ENCODE data around the gene ALPK3.

The ALPK3 gene

DNA sequence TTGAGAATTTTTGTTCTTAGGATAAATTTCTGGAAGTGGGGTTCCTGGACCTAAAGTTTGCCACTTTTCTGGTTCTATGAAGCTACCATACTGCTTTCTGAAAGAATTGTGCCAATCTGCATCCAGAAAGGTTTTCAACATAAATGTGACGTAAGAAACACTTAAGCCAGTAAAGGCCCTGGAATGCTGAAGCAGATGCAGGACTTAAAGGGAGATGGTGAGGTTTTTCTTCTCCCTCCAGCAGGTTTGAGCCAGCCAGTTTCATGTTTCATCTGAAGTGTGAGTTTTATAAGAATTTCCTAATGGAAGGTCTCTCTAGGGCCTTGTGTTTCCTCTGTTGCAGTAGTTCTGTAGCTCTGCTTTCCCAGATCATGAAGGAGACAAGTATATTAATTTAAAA, 35.7 kb upstream of the ALPK3 start:
- H3K4me3 ChIP-seq (ENCODE audit: low read depth, low read length) = no peak overlapping the region
- TF ChIP-seq, protein P1, sequence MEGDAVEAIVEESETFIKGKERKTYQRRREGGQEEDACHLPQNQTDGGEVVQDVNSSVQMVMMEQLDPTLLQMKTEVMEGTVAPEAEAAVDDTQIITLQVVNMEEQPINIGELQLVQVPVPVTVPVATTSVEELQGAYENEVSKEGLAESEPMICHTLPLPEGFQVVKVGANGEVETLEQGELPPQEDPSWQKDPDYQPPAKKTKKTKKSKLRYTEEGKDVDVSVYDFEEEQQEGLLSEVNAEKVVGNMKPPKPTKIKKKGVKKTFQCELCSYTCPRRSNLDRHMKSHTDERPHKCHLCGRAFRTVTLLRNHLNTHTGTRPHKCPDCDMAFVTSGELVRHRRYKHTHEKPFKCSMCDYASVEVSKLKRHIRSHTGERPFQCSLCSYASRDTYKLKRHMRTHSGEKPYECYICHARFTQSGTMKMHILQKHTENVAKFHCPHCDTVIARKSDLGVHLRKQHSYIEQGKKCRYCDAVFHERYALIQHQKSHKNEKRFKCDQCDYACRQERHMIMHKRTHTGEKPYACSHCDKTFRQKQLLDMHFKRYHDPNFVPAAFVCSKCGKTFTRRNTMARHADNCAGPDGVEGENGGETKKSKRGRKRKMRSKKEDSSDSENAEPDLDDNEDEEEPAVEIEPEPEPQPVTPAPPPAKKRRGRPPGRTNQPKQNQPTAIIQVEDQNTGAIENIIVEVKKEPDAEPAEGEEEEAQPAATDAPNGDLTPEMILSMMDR (conservative IDR thresholded peaks at IDR 0.05; ENCODE audit: low read depth, low read length) = no peak
- DNase-seq (ENCODE audit: low read depth) = peak; percentile 43

DNA sequence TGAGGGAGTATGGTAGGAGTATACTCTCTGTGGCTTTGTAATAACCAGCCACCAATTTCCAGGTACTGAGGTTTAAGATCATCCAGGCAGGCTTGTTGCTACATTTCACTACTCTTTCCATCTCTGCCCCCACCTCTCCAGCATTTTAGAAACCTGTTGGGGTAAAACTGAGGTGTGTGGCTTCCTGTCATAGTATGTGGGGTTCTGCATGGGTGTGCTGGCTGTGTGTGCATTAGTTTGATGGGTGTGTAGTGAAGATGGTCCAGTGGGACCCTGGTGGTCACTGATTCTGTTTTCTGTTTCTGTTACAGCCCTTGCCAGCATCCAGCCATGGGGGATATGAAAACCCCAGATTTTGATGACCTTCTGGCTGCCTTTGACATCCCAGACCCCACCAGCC, 34.8 kb upstream of the ALPK3 start:
- H3K4me3 ChIP-seq (ENCODE audit: low read depth, low read length) = no peak overlapping the region
- TF ChIP-seq, protein P1 (conservative IDR thresholded peaks at IDR 0.05; ENCODE audit: low read depth, low read length) = no peak
- no peak for DNase-seq (ENCODE audit: low read depth)

DNA sequence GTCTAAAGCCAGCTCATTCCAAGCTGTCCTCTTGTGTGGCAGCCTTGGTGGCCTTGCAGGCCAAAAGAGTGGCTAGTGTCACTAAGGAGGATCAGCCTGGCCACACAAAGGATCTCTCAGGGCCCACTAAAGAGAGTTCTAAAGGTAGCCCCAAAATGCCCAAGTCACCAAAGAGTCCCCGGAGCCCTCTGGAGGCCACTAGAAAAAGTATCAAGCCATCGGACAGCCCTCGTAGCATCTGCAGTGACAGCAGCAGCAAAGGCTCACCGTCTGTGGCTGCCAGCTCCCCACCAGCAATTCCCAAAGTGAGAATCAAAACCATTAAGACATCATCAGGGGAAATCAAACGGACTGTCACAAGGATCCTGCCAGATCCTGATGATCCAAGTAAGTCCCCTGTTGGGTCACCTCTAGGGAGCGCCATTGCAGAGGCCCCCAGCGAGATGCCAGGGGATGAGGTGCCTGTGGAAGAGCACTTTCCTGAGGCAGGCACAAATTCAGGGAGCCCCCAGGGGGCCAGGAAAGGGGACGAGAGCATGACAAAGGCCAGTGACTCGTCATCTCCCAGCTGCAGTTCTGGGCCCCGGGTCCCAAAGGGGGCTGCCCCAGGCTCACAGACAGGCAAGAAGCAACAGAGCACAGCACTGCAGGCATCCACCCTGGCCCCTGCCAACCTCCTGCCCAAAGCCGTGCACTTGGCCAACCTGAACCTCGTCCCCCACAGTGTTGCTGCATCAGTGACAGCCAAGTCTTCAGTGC, 33.5 kb upstream of the ALPK3 start:
- no peak overlapping the region for H3K4me3 ChIP-seq (ENCODE audit: low read depth, low read length)
- TF ChIP-seq, protein P1 (conservative IDR thresholded peaks at IDR 0.05; ENCODE audit: low read depth, low read length) = no peak
- no peak for DNase-seq (ENCODE audit: low read depth)

DNA sequence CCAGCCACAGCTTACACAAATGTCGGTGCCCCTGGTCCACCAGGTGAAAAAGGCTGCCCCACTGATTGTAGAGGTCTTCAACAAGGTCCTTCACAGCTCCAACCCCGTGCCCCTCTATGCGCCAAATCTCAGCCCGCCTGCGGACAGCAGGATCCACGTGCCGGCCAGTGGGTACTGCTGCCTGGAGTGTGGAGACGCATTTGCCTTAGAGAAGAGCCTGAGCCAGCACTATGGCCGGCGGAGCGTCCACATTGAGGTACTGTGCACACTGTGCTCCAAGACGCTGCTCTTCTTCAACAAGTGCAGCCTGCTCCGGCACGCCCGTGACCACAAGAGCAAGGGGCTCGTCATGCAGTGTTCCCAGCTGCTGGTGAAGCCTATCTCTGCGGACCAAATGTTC, 32.9 kb upstream of the ALPK3 start:
- no peak for DNase-seq (ENCODE audit: low read depth)
- no peak overlapping the region for H3K4me3 ChIP-seq (ENCODE audit: low read depth, low read length)
- TF ChIP-seq, protein P1 (conservative IDR thresholded peaks at IDR 0.05; ENCODE audit: low read depth, low read length) = no peak

DNA sequence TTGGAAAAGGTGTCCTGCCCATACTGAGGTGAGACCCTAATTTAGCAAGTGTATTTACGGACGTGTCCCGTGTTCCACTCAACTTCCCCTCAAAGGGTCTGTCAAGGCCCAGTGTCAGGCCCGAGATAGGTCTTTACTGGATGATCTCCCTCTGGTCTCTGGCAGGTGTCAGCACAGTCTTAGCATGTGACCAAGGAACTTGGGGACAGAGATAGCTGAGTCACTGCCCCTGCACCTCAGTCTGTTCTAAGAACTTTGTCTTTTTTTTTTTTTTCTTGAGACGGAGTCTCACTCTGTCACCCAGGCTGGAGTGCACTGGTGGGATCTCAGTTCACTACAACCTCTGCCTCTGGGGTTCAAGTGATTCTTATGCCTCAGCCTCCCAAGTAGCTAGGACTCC, 32.1 kb upstream of the ALPK3 start:
- DNase-seq (ENCODE audit: low read depth) = no peak
- TF ChIP-seq, protein P1 (conservative IDR thresholded peaks at IDR 0.05; ENCODE audit: low read depth, low read length) = no peak

DNA sequence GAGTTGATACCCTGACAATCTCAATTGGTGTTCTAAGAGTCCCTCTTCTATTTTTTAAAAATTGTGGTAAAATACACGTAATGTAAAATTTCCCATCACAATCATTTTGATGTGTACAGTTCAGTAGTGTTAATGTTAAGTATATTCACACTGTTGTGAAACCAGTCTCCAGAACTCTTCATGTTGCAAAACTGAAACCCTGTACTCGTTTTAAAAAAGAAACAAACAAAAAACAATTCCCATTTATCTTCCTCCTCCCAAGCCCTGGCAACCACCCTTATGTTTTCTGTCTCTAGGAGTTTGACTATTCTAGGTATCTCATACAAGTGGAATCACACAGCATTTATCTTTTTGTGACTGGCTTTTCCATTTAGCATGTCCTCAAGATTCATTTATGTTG, 28.7 kb upstream of the ALPK3 start:
- H3K4me3 ChIP-seq (ENCODE audit: low read depth, low read length) = no peak overlapping the region
- peak; percentile 28 for DNase-seq (ENCODE audit: low read depth)
- TF ChIP-seq, protein P1 (conservative IDR thresholded peaks at IDR 0.05; ENCODE audit: low read depth, low read length) = no peak

More for the DNA sequence above, 32.1 kb upstream of the ALPK3 start:
- no peak overlapping the region for H3K4me3 ChIP-seq (ENCODE audit: low read depth, low read length)

DNA sequence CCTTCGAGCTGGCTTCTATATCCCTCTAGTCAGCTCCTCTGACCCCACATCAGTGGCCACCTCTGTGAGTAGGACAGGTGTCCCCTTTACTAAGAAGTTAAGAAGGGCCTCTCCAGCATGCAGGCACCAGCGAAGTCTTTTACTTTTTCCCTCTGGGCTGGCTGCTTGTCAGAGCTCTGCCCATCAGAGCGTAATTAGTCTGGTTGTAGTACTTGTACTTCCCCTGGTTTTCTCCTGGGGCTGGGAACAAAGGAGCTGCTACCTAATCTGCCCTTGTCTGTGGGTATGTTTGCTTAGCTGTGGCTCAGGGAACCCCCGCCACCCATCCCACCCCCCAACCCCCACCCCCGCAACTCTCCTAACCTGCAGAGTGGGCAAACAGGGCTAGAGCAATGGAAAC, 27.4 kb upstream of the ALPK3 start:
- no peak for DNase-seq (ENCODE audit: low read depth)
- TF ChIP-seq, protein P1 (conservative IDR thresholded peaks at IDR 0.05; ENCODE audit: low read depth, low read length) = no peak
- no peak overlapping the region for H3K4me3 ChIP-seq (ENCODE audit: low read depth, low read length)

Measured in choroid plexus epithelial cell (primary cell).